ENCODE data around the gene GNAI1. TPM values are rescaled to one million over a fixed set of nuclear protein-coding genes. Genes with fewer than 3 reads are reported as not detected.

Gene GNAI1
- total and polyA plus RNA-seq, 2 experiments from 2014 or later, result 57.4 to 58.7 TPM

GRCh38 chr7:80105701-80106408 lies 28.8 kb upstream of the GNAI1 start:
- Histone ChIP-seq H3K4me1 (ENCODE audit: insufficient read depth) (peaks cover 9% of the 10 kb centered on the region), H3K4me2 (peak overlapping the region; percentile 26), H3K9me2 (replicated peaks; ENCODE audit: insufficient read depth) (no peaks in the 10 kb centered on the region), H3K79me2 (no peaks in the 10 kb centered on the region), H3K9me3 (ENCODE audit: low read depth) (no peaks in the 10 kb centered on the region), H3K27ac (peak overlapping the region; percentile 22), H3K27me3 (no peaks in the 10 kb centered on the region), H3K36me3 (replicated peaks; ENCODE audit: insufficient read depth, low read depth) (no peaks in the 10 kb centered on the region), H2AFZ (no peak overlapping the region), H3K4me3 (no peak overlapping the region), H4K20me1 (ENCODE audit: insufficient read depth, poor library complexity, severe bottlenecking) (no peaks in the 10 kb centered on the region)
- WGBS (ENCODE audit: low lambda C conversion rate, missing lambda C conversion rate), result 51% methylated on average over 3 of the region's 3 CpGs
- TF ChIP-seq EZH2 (IDR thresholded peaks at IDR 0.05; ENCODE audit: borderline replicate concordance), result no peak
- TF ChIP-seq CTCF (IDR thresholded peaks at IDR 0.05; ENCODE audit: poor library complexity), result no peak
- TF ChIP-seq EZH2phosphoT487 (IDR thresholded peaks at IDR 0.05; ENCODE audit: low read depth, severe bottlenecking, unreplicated experiment), result no peak
- DNase-seq (ENCODE audit: low spot score), result no peak

GRCh38 chr7:80106498-80107113 lies 28.0 kb upstream of the GNAI1 start:
- 75% methylated on average over 2 of the region's 2 CpGs for WGBS (ENCODE audit: low lambda C conversion rate, missing lambda C conversion rate)
- no peak overlapping the region for H3K27ac ChIP-seq
- H2AFZ ChIP-seq, result no peak overlapping the region
- no peak overlapping the region for H3K4me3 ChIP-seq
- no peaks in the 10 kb centered on the region for H3K9me2 ChIP-seq (replicated peaks; ENCODE audit: insufficient read depth)
- peaks cover 9% of the 10 kb centered on the region for H3K4me1 ChIP-seq (ENCODE audit: insufficient read depth)
- no peak for TF ChIP-seq EZH2phosphoT487 (IDR thresholded peaks at IDR 0.05; ENCODE audit: low read depth, severe bottlenecking, unreplicated experiment)
- no peak for TF ChIP-seq CTCF (IDR thresholded peaks at IDR 0.05; ENCODE audit: poor library complexity)
- TF ChIP-seq EZH2 (IDR thresholded peaks at IDR 0.05; ENCODE audit: borderline replicate concordance), result no peak
- peak overlapping the region; percentile 26 for H3K4me2 ChIP-seq
- no peaks in the 10 kb centered on the region for H3K36me3 ChIP-seq (replicated peaks; ENCODE audit: insufficient read depth, low read depth)
- no peaks in the 10 kb centered on the region for H3K27me3 ChIP-seq
- no peak for DNase-seq (ENCODE audit: low spot score)
- no peaks in the 10 kb centered on the region for H4K20me1 ChIP-seq (ENCODE audit: insufficient read depth, poor library complexity, severe bottlenecking)
- H3K79me2 ChIP-seq, result no peaks in the 10 kb centered on the region
- no peaks in the 10 kb centered on the region for H3K9me3 ChIP-seq (ENCODE audit: low read depth)

GRCh38 chr7:80107278-80107677 lies 27.4 kb upstream of the GNAI1 start:
- no peaks in the 10 kb centered on the region for H3K36me3 ChIP-seq (replicated peaks; ENCODE audit: insufficient read depth, low read depth)
- no peak overlapping the region for H3K4me2 ChIP-seq
- no peak overlapping the region for H3K4me3 ChIP-seq
- no peaks in the 10 kb centered on the region for H3K9me2 ChIP-seq (replicated peaks; ENCODE audit: insufficient read depth)
- no peaks in the 10 kb centered on the region for H4K20me1 ChIP-seq (ENCODE audit: insufficient read depth, poor library complexity, severe bottlenecking)
- no peak overlapping the region for H3K27ac ChIP-seq
- no peaks in the 10 kb centered on the region for H3K9me3 ChIP-seq (ENCODE audit: low read depth)
- 47% methylated on average over 1 of the region's 1 CpG for WGBS (ENCODE audit: low lambda C conversion rate, missing lambda C conversion rate)
- no peaks in the 10 kb centered on the region for H3K27me3 ChIP-seq
- DNase-seq (ENCODE audit: low spot score), result no peak
- TF ChIP-seq CTCF (IDR thresholded peaks at IDR 0.05; ENCODE audit: poor library complexity) (no peak), EZH2 (IDR thresholded peaks at IDR 0.05; ENCODE audit: borderline replicate concordance) (no peak), EZH2phosphoT487 (IDR thresholded peaks at IDR 0.05; ENCODE audit: low read depth, severe bottlenecking, unreplicated experiment) (no peak)
- H2AFZ ChIP-seq, result no peak overlapping the region
- H3K4me1 ChIP-seq (ENCODE audit: insufficient read depth), result peaks cover 9% of the 10 kb centered on the region
- H3K79me2 ChIP-seq, result no peaks in the 10 kb centered on the region

Measured in hepatocyte (in vitro differentiated cells).